Embryonic facial prominence (tissue), 1 donor: ENCODE results near the gene ATG10.

Experiments
- DNase-seq: peaks from one replicate; pipeline ENCODE4 v3.0.0-alpha.2; 2016; ENCODE audit errors: extremely low spot score

ATG10 gene

DNA sequence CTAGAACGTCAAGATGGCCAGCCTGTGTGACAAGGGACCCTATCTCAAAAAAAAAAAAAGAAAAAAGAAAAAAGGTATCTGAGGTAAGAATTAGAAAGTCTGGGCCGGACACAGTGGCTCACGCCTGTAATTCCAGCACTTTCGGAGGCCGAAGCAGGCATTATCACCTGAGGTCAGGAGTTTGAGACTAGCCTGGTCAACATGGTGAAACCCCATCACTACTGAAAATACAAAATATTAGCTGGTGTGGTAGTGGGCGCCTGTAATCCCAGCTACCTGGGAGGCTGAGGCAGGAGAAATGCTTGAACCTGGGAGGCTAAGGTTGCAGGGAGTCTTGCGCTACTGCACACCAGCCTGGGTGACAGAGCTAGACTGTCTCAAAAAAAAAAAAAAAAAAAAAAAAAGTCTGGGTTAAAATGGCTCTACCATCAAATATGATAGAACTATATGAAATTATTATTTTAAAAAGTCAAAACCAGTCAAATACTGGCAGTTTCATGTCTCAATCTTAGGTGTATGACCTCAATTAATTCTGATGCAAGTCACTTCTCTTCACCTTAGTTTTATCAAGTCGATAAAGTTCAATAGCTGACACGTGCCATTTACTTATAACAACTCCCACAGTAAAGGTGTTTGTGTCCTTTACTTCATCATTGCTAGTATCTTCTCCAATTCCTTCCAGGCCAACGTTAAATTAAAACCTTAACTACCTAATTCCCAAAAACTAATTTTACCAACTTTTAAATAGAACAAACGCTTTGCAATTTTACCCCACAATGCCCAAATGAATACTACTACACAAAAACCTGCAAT lies 305.2 kb downstream of the ATG10 start:
- no peak for DNase-seq

DNA sequence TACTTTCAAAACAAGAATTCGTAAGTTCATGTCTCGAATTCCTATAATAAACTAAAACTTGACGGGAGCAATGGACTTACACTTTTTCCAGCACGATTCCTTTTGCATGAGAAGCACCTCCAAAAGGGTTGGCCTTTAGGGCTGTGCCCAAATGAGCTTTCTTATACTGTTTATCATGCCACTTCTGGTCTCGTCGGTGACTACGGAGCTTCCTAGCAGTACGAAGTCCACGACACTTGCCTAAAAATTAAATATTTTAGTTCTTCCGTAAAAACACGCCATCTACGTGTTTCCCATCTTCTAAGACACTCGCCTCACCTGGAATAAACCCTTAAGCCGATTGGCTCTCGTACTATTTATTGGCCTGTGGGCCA lies 305.8 kb downstream of the ATG10 start:
- no peak for DNase-seq

DNA sequence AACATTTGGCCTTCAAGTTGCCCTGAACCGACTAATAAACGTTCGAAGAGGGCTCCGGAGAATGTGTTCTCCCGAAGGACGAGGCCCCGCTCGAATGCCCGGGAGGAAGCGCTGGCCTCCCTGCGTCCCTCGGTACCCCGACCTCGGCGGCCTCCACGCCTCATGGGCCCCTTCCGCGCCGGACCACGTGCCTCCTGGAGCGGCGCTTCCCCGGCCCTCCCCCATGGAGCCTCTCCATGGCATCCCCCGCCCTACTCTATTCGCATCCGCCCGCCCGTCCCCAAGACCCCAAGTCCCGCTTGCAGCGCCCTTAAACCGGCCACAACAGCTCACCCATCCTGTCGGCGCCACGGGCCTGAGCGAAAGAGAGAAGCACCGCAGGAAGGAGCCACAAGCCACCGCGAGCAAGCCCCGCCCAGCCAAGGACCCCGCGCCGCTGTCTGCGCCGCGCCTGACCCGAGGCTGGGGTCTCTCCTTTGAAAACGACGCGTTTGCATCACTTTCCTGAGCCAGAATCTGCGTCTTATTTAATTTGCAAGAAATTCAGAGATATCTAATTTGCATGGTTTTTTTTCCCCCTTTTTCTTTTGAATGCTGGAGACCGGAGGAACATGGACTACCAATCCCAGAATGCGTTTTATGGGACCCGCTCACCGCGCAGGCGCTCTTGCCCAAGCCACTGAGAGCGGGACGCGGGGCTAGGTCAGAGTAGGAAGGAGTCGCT lies 306.3 kb downstream of the ATG10 start, which contains the start of gene RPS23:
Gene RPS23, minus strand, starts transcription at position 368 of the 724 bp plus-strand sequence. Its CDS starts 31 bp downstream, at position 337.
- peak; percentile 88 for DNase-seq

DNA sequence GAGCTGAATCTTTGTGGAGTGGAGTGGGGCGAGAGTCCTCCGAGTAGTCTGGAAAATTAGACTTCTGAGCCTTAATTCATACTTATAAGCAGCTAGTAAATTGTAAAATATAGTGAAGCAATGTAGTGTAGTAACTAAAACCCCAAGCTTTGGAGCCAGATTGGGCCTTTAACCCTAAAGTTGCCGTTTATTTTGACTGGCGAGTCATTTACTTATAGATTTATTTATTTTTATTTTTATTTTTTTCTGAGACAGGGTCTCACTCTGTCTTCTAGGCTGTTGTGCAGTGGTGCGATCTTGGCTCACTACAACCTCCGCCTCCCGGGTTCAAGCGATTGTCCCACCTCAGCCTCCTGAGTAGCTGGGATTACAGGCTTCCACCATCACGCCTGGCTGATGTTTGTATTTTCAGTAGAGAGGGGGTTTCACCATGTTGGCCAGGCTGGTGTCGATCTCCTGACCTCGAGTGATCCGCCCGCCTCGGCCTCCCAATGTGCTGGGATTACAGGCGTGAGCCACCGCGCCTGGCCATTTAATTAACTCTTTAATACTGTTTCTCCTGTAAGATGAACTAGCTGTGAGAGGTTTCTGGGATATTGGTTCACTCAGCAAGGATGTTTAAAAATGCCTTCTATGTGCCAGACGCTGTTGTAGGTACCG lies 307.0 kb downstream of the ATG10 start:
- DNase-seq: no peak

GRCh38 chr5:82283893-82284292 lies 312.1 kb downstream of the ATG10 start:
- no peak for DNase-seq

DNA sequence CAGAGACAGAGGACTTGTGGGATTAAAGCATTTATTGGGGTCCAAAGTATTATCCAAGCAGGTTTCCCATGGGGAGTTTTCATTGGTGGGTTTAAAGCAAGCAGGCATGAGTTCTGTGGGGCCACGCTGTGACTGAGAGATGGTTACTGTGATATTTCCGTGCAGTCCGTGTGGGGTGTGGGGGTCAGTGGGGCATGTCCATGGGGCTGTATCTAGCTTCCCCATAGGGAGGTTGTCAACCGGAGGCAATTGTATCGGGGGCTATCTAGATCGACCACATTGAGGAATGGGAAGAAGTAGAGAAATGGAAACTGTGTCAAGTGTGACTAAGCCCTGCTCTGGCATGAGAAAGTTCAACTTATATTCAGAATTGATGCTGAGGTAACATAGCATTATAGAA lies 313.4 kb downstream of the ATG10 start:
- no peak for DNase-seq

GRCh38 chr5:82287625-82288024 lies 315.8 kb downstream of the ATG10 start:
- no peak for DNase-seq

DNA sequence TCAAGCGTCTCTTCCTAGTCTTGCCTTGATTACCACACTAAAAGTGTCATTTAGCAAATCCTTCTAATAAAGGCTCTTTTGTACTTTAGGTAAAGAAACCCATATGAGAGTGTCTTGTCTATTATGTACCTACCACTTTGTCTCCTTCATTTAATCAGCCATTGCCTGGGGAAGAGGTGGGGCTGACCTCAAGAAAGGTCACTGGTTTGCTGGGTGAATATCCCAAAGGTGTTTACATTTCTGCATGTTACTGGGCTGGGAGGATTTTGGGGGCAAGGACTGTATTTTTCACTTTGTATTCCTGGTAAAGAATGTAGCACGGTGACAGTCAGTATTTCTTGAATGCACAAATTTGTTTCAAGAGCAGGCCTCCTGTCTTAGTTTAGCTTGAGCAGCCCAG lies 318.2 kb downstream of the ATG10 start:
- no peak for DNase-seq

DNA sequence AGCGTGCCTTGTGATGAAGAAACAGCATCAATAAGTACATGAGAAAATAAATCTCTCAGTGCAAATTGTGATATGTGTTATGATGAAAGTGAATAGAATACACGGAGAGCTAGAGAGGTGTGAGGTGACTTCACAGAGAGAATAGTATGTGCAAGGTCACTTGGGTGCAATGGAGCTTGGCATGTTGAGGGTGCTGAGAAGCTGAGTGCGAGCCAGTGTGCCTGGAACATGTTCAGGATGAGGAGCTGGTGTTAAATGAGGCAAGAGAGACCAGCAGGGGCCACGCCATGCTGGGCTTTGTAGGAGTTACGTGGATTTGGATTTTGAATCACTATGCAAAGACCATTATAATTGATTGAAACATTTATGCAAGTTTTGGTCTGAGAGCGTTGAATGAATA lies 319.1 kb downstream of the ATG10 start:
- DNase-seq: no peak

DNA sequence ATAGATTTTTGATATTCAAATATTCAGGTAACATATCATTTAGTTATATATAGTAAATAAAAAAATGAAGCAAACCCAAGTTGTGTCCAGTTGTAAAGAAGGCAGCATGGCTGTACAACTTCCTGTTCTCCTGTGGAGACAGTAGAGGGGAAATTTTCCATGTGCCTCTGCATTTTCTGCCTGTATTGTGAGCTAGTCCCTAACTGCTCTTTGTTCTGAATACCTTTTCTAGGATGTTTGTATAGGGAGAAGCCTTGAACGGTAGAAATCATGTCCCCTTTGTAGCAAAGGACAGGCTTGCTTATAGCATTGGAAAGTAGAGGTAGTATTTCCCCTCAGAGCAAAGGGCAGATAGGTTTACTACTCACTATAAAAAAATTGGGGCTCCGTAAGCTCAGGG lies 319.6 kb downstream of the ATG10 start:
- DNase-seq: no peak

DNA sequence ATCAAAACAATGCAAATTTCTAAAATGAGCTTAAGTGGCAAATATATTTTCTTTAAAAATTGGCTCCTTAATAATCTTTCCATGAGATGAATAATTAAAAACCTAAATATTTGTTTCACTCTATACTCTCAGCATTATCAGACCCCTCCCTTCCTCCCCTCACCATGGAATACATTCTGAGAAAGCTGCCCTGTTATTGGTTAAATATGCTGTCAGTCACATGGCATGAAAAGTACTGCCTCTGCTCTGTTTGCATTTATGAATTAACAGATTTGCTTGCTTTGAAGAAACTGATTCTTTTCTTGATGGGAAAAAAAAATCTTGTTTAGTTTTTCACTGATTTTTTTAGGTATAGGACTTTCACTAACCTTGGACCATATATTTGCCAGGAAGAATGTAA lies 323.3 kb downstream of the ATG10 start:
- no peak for DNase-seq

DNA sequence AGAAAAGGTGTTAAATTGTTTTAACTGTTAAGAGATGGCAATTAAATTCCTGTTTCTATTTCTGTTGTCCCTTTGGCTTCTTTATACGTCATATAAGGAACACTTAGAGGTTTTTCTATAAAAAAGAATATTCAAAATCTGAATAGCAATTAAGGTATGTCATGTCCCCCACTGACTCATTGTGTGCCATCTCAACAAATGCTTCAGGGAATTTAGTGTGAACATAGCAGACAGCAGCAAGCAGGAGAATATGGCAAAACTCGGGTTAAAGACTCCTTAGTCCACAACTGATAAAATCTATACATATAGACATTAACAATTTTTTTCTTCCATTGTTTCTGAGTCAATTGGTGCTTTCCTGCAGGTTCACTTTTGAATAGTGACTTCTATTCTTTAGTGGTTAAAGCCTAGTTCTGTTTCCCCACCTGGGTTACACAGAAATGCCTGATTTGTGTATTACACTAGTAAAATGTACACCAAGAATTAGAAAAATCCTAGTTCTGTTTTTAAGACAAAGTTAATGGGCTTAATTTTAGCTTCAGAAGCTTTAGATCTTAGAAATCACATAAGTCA lies 324.2 kb downstream of the ATG10 start:
- DNase-seq: no peak

- no peak for DNase-seq
These were observed 325.1 kb downstream of the ATG10 start for GRCh38 chr5:82296929-82297328.

DNA sequence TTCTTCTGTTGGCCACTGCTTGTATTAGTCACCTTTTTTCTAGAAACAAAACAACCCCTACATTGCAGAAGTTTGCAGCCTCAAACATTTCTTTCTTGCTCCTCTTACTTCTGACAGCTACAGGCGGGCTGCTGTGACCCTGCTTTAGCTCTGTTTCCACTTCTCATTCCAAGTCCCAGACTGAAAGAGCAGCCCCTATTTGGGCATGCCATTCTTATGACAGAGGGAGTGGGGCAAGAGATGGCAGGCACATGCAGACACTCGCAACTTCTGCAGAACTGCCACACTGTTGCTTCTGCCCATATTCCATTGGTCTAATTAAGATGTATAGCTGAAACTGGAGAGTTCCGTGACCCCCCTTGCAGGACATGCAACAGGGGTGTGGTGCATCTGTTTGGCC lies 325.9 kb downstream of the ATG10 start:
- no peak for DNase-seq

- no peak for DNase-seq
These were observed 326.8 kb downstream of the ATG10 start for GRCh38 chr5:82298668-82299067.

DNA sequence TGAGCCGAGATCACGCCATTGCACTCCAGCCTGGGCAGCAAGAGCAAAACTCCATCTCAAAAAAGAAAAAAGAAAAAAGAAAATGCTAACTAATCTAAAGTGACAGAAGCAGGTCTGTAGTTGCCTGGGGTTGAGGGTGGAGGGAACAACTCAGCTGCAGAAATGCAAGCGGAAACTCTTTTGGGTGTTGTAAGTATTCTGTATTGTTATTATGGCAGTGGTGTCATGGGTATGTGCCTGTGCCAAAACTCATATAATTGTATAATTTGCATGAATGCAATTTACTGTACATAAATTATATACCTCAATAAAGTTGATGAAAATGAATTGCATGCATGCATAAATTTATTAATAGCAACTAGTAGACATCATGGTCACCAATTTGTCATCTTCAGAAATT lies 329.4 kb downstream of the ATG10 start:
- no peak for DNase-seq
